ENCODE data around the gene ALPP.
"Not testable (repeated sequence)": the region's sequence is repeated elsewhere in the genome, so short reads cannot be mapped to it uniquely, and the experiment has no call there.

ALPP gene

DNA sequence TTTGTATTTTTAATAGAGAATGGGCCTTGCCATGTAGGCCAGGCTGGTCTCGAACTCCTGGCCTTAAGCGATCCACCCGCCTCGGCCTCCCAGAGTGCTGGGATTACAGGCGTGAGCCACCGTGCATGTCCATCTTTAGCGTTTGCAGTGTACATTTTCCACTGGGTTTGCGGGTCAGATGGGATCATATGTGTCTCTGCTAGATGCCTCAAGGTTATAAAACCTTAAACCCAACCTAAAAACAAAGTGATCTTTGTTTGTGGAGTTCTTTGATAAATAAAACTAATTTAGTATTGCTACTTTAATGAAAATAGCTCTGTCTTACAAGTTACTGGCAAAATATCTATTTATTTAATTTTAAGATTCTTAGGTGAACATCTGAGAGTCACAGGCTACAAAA, 15.0 kb downstream of the ALPP start:
- no peak overlapping the region for H3K27ac ChIP-seq
- no peak overlapping the region for H3K4me3 ChIP-seq
- no peaks in the 10 kb centered on the region for H3K9me3 ChIP-seq
- H4K20me1 ChIP-seq = no peaks in the 10 kb centered on the region
- H3K27me3 ChIP-seq = no peaks in the 10 kb centered on the region
- H3K36me3 ChIP-seq = no peaks in the 10 kb centered on the region
- no peak overlapping the region for H3K9ac ChIP-seq
- no peak overlapping the region for H3K4me2 ChIP-seq
- H3K4me1 ChIP-seq = peaks cover 23% of the 10 kb centered on the region
- no peak for TF ChIP-seq Cebpa-rat (IDR thresholded peaks at IDR 0.05)

DNA sequence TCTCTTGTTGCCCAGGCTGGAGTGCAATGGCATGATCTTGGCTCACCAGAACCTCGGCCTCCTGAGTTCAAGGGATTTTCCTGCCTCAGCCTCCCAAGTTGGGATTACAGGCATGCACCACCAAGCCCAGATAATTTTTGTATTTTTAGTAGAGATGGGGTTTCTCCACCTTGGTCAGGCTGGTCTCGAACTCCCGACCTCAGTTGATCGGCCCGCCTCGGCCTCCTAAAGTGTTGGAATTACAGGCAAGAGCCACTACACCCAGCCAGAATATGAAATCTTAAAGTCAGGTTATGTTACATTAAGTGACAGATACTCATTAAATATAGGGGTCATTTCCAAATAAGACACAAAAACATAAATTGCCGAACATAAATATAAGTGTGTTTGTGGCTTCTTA, 15.9 kb downstream of the ALPP start:
- not testable (repeated sequence) for H3K27ac ChIP-seq, H3K36me3 ChIP-seq, H3K27me3 ChIP-seq, H3K4me2 ChIP-seq, H3K9me3 ChIP-seq, H3K9ac ChIP-seq, H3K4me3 ChIP-seq, H4K20me1 ChIP-seq
- H3K4me1 ChIP-seq = peaks cover 30% of the 10 kb centered on the region

- Histone ChIP-seq H4K20me1 (no peaks in the 10 kb centered on the region), H3K27me3 (no peaks in the 10 kb centered on the region), H3K9ac (no peak overlapping the region), H3K9me3 (no peaks in the 10 kb centered on the region), H3K36me3 (no peaks in the 10 kb centered on the region), H3K4me2 (peak overlapping the region; percentile 44), H3K4me1 (peaks cover 42% of the 10 kb centered on the region), H3K27ac (no peak overlapping the region), H3K4me3 (no peak overlapping the region)
- no peak for TF ChIP-seq Cebpa-rat (IDR thresholded peaks at IDR 0.05)
Measured at GRCh38 chr2:232395586-232395985, 17.0 kb downstream of the ALPP start.

DNA sequence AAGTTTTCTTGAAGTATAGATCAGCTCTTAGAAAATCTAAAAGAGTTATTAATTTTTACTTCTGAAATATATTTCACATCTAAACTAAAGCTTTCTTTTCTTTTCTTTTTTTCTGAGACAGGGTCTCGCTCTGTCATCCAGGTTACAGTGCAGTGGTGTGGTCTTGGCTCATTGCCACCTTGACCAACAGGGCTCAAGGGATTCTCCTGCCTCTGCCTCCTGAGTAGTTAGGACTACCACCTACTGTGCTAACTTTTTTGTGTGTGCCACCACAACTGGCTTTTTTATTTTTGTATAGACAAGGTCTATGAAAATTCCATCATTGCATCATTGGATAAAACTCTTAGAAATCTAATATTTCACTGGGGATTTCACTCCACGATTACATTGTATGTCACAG, 18.1 kb downstream of the ALPP start:
- Histone ChIP-seq H3K27me3 (no peaks in the 10 kb centered on the region), H3K27ac (no peak overlapping the region), H3K4me1 (peaks cover 53% of the 10 kb centered on the region), H3K4me3 (no peak overlapping the region), H3K9ac (no peak overlapping the region), H3K9me3 (no peaks in the 10 kb centered on the region), H3K4me2 (peak overlapping the region; percentile 44; the same call in 1 of the 2 replicates), H4K20me1 (no peaks in the 10 kb centered on the region), H3K36me3 (no peaks in the 10 kb centered on the region)
- no peak for TF ChIP-seq Cebpa-rat (IDR thresholded peaks at IDR 0.05)

- Histone ChIP-seq H3K4me1 (peaks cover 55% of the 10 kb centered on the region), H4K20me1 (no peaks in the 10 kb centered on the region), H3K4me3 (no peak overlapping the region), H3K27me3 (no peaks in the 10 kb centered on the region), H3K9me3 (no peaks in the 10 kb centered on the region), H3K4me2 (no peak overlapping the region), H3K27ac (no peak overlapping the region), H3K9ac (no peak overlapping the region), H3K36me3 (no peaks in the 10 kb centered on the region)
- no peak for TF ChIP-seq Cebpa-rat (IDR thresholded peaks at IDR 0.05)
Measured at GRCh38 chr2:232398293-232399034, 19.9 kb downstream of the ALPP start.

DNA sequence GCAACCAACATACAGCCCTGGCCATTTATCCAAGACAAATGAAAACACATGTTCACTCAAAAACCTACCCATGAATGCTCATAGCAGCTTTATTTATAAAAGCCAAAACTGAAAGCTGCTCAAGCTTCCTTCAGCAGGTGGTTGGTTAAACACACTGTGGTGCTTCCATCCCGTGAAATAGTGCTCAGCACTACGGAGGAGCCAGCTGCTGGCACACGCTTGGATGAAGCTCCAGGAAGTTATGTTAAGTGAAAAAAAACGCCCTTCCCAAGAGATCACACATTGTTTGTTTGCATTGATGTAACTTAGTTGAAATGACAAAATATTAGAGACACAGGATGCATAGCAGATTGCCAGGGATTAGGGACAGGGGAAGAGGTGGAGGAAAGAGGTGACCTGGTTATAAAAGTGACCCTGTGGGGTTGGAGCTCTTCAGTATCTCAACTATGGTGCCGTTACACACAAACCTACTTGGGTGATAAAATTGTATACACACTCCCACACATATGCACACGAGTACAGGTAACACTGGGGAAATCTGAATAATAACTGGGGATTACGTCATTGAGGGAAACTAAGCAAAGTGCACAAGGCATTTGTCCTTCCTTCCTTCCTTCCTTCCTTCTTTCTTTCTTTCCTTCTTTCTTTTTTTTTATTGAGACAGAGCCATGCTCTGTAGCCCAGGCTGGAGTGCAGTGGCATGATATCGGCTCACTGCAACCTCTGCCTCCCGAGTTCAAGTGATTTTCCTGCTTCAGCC, 21.9 kb downstream of the ALPP start:
- TF ChIP-seq Cebpa-rat (IDR thresholded peaks at IDR 0.05) = no peak
- H3K27me3 ChIP-seq = no peaks in the 10 kb centered on the region
- H3K27ac ChIP-seq = peak overlapping the region; percentile 84
- peaks cover 70% of the 10 kb centered on the region for H3K4me1 ChIP-seq
- H3K9me3 ChIP-seq = no peaks in the 10 kb centered on the region
- peak overlapping the region; percentile 5; the same call in 1 of the 2 replicates for H3K4me3 ChIP-seq
- H3K9ac ChIP-seq = peak overlapping the region; percentile 45; the same call in 1 of the 2 replicates
- H3K4me2 ChIP-seq = peak overlapping the region; percentile 82
- H4K20me1 ChIP-seq = no peaks in the 10 kb centered on the region
- H3K36me3 ChIP-seq = no peaks in the 10 kb centered on the region

DNA sequence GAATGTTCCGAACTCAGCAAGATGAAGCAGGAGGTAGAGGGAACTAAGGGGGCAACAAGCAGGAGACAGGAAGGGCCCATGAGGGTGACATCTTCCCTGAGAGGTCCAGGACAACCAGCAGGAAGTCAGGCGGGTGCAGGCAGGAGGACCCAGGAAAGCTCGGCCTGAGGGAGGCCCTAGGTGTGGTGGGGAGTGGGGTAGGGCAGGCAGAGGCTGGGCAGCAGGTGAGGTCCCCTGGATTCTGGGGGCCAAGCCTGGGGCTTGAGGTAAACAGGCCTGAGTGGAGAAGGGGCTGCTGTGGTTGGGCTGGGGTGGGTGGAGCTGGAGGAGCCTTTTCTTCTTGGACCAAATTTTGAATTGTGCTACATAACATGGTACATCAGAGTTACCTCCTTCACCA, 24.0 kb downstream of the ALPP start:
- peaks cover 69% of the 10 kb centered on the region for H3K4me1 ChIP-seq
- TF ChIP-seq Cebpa-rat (IDR thresholded peaks at IDR 0.05) = no peak
- H4K20me1 ChIP-seq = no peaks in the 10 kb centered on the region
- no peak overlapping the region for H3K4me2 ChIP-seq
- no peaks in the 10 kb centered on the region for H3K9me3 ChIP-seq
- no peaks in the 10 kb centered on the region for H3K27me3 ChIP-seq
- no peak overlapping the region for H3K9ac ChIP-seq
- no peak overlapping the region for H3K4me3 ChIP-seq
- peak overlapping the region; percentile 33; the same call in 1 of the 2 replicates for H3K27ac ChIP-seq
- no peaks in the 10 kb centered on the region for H3K36me3 ChIP-seq

GRCh38 chr2:232405943-232406510, 27.5 kb downstream of the ALPP start:
- H3K36me3 ChIP-seq = no peaks in the 10 kb centered on the region
- H3K27me3 ChIP-seq = no peaks in the 10 kb centered on the region
- H3K4me1 ChIP-seq = peaks cover 61% of the 10 kb centered on the region
- no peak for TF ChIP-seq Cebpa-rat (IDR thresholded peaks at IDR 0.05)
- 0 out of 2 replicates have a peak overlapping the region, but pooled peaks have one; percentile 13 for H3K27ac ChIP-seq
- H4K20me1 ChIP-seq = no peaks in the 10 kb centered on the region
- no peak overlapping the region for H3K4me3 ChIP-seq
- H3K9me3 ChIP-seq = no peaks in the 10 kb centered on the region
- no peak overlapping the region for H3K4me2 ChIP-seq
- no peak overlapping the region for H3K9ac ChIP-seq

DNA sequence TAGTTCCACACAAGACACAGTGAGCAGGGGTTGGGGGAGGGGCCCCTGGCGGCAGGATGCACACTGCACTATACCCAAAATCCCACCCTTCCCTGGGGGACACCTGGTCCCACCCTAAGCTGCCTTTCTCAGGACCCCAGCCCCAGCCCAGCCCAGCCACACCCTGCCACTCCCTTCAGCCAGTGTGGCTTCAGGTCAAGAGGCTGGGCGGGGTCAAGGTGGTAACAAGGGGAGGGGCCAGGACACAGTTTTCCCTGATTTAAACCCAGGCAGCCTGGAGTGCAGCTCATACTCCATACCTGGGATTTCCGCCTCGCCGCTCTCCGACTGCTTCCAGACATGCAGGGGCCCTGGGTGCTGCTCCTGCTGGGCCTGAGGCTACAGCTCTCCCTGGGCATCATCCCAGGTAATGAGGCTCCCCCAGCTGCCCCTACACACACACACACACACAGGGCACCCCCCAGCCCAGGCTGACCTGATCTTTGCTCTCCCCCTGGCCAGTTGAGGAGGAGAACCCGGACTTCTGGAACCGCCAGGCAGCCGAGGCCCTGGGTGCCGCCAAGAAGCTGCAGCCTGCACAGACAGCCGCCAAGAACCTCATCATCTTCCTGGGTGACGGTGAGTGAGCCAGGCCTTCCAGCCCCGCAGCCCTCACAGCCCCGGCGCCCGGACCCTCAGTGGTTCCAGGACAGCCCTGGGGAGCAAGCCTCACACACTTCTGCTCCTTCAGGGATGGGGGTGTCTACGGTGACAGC, 28.2 kb downstream of the ALPP start, which contains the start of gene ALPG:
ALPG (plus strand) TSS at position 289 of the 755 bp plus-strand sequence; CDS start at position 340, 51 bp downstream.
- Histone ChIP-seq H3K4me2 (peak within 1 kb of the TSS; percentile 45), H3K27ac (0 out of 2 replicates have a peak within 1 kb of the TSS, but pooled peaks have one; percentile 13), H3K36me3 (no peaks in the 10 kb centered on the region), H3K27me3 (no peaks in the 10 kb centered on the region), H3K4me1 (peaks cover 56% of the 10 kb centered on the region), H3K4me3 (no peak within 1 kb of the TSS), H4K20me1 (no peaks in the 10 kb centered on the region), H3K9ac (no peak within 1 kb of the TSS), H3K9me3 (no peaks in the 10 kb centered on the region)
- TF ChIP-seq Cebpa-rat (IDR thresholded peaks at IDR 0.05) = no peak

GRCh38 chr2:232407428-232408150, 29.0 kb downstream of the ALPP start:
- H3K27me3 ChIP-seq, H3K9me3 ChIP-seq, H3K4me3 ChIP-seq, H4K20me1 ChIP-seq, H3K9ac ChIP-seq, H3K27ac ChIP-seq, H3K36me3 ChIP-seq: not testable (repeated sequence)
- H3K4me2 ChIP-seq = peak overlapping the region; percentile 45
- H3K4me1 ChIP-seq = peaks cover 60% of the 10 kb centered on the region

GRCh38 chr2:232408269-232408668, 29.7 kb downstream of the ALPP start:
- not testable (repeated sequence) for H4K20me1 ChIP-seq, H3K9me3 ChIP-seq, H3K36me3 ChIP-seq, H3K27ac ChIP-seq, H3K27me3 ChIP-seq, H3K4me3 ChIP-seq, H3K9ac ChIP-seq
- H3K4me1 ChIP-seq = peaks cover 67% of the 10 kb centered on the region
- peak overlapping the region; percentile 45; the same call in 1 of the 2 replicates for H3K4me2 ChIP-seq

DNA sequence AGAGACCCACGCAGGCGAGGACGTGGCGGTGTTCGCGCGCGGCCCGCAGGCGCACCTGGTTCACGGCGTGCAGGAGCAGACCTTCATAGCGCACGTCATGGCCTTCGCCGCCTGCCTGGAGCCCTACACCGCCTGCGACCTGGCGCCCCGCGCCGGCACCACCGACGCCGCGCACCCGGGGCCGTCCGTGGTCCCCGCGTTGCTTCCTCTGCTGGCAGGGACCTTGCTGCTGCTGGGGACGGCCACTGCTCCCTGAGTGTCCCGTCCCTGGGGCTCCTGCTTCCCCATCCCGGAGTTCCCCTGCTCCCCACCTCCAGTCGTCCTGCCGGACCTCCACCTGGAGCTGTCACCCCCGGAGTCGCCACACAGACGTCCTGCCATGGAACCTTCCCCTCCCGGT, 31.1 kb downstream of the ALPP start:
- not testable (repeated sequence) for H3K27me3 ChIP-seq, H3K27ac ChIP-seq, H3K4me3 ChIP-seq, H3K36me3 ChIP-seq, H3K9ac ChIP-seq, H4K20me1 ChIP-seq, H3K9me3 ChIP-seq
- Histone ChIP-seq H3K4me1 (peaks cover 62% of the 10 kb centered on the region), H3K4me2 (peak overlapping the region; percentile 36)
